GM06990 (cell line): ENCODE results near the gene CCDC171.
"Not testable (repeated sequence)": the region's sequence is repeated elsewhere in the genome, so short reads cannot be mapped to it uniquely, and the experiment has no call there.

Experiments used
- DNase-seq: peaks from one replicate; pipeline ENCODE4 v3.0.0-alpha.2; 2011; ENCODE audit not compliant: insufficient read length; ENCODE audit errors: extremely low read depth
- H3K27me3 ChIP-seq: replicated peaks from 2 replicates; pipeline ENCODE4 v1.6.0; 2011; ENCODE audit warnings: low read length; ENCODE audit not compliant: control insufficient read depth, insufficient read depth
- H3K36me3 ChIP-seq: 2 replicates; pipeline ENCODE4 v1.5.1; 2011; ENCODE audit warnings: low read length; ENCODE audit not compliant: control insufficient read depth, insufficient read depth
- H3K4me3 ChIP-seq: replicated peaks from 2 replicates; pipeline ENCODE4 v1.5.1; 2011; ENCODE audit warnings: low read depth, mild to moderate bottlenecking, control low read depth, low read length
- CTCF ChIP-seq: IDR thresholded peaks from 2 replicates; pipeline ENCODE4 v1.5.1; 2011; ENCODE audit warnings: low read length, control low read depth, mild to moderate bottlenecking, inconsistent platforms; ENCODE audit not compliant: insufficient read depth, poor library complexity, severe bottlenecking

The CCDC171 gene

GRCh38 chr9:15785584-15785983 lies 232.7 kb downstream of the CCDC171 start:
- no peak for DNase-seq
- no peak overlapping the region for H3K4me3 ChIP-seq
- H3K36me3 ChIP-seq: no peaks in the 10 kb centered on the region
- TF ChIP-seq CTCF: no peak
- H3K27me3 ChIP-seq: no peaks in the 10 kb centered on the region

- Histone ChIP-seq H3K36me3 (no peaks in the 10 kb centered on the region), H3K27me3 (no peaks in the 10 kb centered on the region), H3K4me3 (no peak overlapping the region)
- TF ChIP-seq CTCF: no peak
- no peak for DNase-seq
Observed at GRCh38 chr9:15786616-15787015, 233.8 kb downstream of the CCDC171 start.

- not testable (repeated sequence) for DNase-seq, H3K4me3 ChIP-seq, H3K27me3 ChIP-seq, H3K36me3 ChIP-seq
Observed at GRCh38 chr9:15810219-15810899, 257.5 kb downstream of the CCDC171 start.

- no peak for TF ChIP-seq CTCF
- Histone ChIP-seq H3K27me3 (no peaks in the 10 kb centered on the region), H3K36me3 (no peaks in the 10 kb centered on the region), H3K4me3 (no peak overlapping the region)
- no peak for DNase-seq
Observed at GRCh38 chr9:15813076-15813475, 260.2 kb downstream of the CCDC171 start.

GRCh38 chr9:15824310-15824709 lies 271.5 kb downstream of the CCDC171 start:
- Histone ChIP-seq H3K36me3 (no peaks in the 10 kb centered on the region), H3K27me3 (no peaks in the 10 kb centered on the region), H3K4me3 (no peak overlapping the region)
- DNase-seq: no peak
- TF ChIP-seq CTCF: no peak

- Histone ChIP-seq H3K4me3 (no peak overlapping the region), H3K36me3 (no peaks in the 10 kb centered on the region), H3K27me3 (no peaks in the 10 kb centered on the region)
- no peak for TF ChIP-seq CTCF
- DNase-seq: no peak
Observed at GRCh38 chr9:15831384-15831783, 278.5 kb downstream of the CCDC171 start.
